Raji (cell line): ENCODE measurements around the gene TLCD5.

Experiments
- POLR2A ChIP-seq: IDR thresholded peaks from 2 replicates; pipeline ENCODE4 v1.6.1; 2011; ENCODE audit warnings: low read depth, low read length, control low read depth; ENCODE audit not compliant: insufficient read depth

Gene TLCD5

GRCh38 chr11:120324932-120325810 is at the start of gene TLCD5:
TSS of gene TLCD5 (plus strand) at chr11:120325299. CDS start at chr11:120327442, 2,143 bp downstream.
- no peak for TF ChIP-seq POLR2A

- no peak for TF ChIP-seq POLR2A
Measured at GRCh38 chr11:120279502-120279901, 45.6 kb upstream of the TLCD5 start.

GRCh38 chr11:120280600-120281051 is 44.5 kb upstream of the TLCD5 start:
- TF ChIP-seq POLR2A = no peak

GRCh38 chr11:120281143-120281795 is 43.8 kb upstream of the TLCD5 start:
- no peak for TF ChIP-seq POLR2A

GRCh38 chr11:120283124-120283523 is 42.0 kb upstream of the TLCD5 start:
- TF ChIP-seq POLR2A = no peak

GRCh38 chr11:120284272-120284671 is 40.8 kb upstream of the TLCD5 start:
- TF ChIP-seq POLR2A = no peak

- no peak for TF ChIP-seq POLR2A
Measured at GRCh38 chr11:120285256-120285655, 39.8 kb upstream of the TLCD5 start.

- TF ChIP-seq POLR2A = no peak
Measured at GRCh38 chr11:120288021-120288420, 37.1 kb upstream of the TLCD5 start.

- no peak for TF ChIP-seq POLR2A
Measured at GRCh38 chr11:120289426-120289825, 35.7 kb upstream of the TLCD5 start.

GRCh38 chr11:120290956-120291355 is 34.1 kb upstream of the TLCD5 start:
- TF ChIP-seq POLR2A = no peak

GRCh38 chr11:120293038-120293800 is 31.9 kb upstream of the TLCD5 start:
- no peak for TF ChIP-seq POLR2A

GRCh38 chr11:120294096-120294495 is 31.0 kb upstream of the TLCD5 start:
- no peak for TF ChIP-seq POLR2A

GRCh38 chr11:120295099-120295498 is 30.0 kb upstream of the TLCD5 start:
- no peak for TF ChIP-seq POLR2A

GRCh38 chr11:120296554-120296953 is 28.5 kb upstream of the TLCD5 start:
- TF ChIP-seq POLR2A = no peak

- TF ChIP-seq POLR2A = no peak
Measured at GRCh38 chr11:120298461-120298860, 26.6 kb upstream of the TLCD5 start.
